Activated naive CD8-positive, alpha-beta T cell treated with anti-CD3 and anti-CD28 coated beads, Interleukin-2, amount 50 U/mL, for 24 hours (primary cell): ENCODE results near the gene PPP4R2.

Source experiments
- ATAC-seq: fragments of 150-1000 bp; cut with Tn5 transposase; one replicate; pipeline ENCODE4 v1.10.0; 2021
- DNase-seq: peaks from one replicate; pipeline ENCODE4 v3.0.0; 2021
- H3K27ac Mint-ChIP-seq: one replicate; pipeline ENCODE4 v1.8.0; 2021; ENCODE audit warnings: mild to moderate bottlenecking, mixed read lengths
- H3K27me3 Mint-ChIP-seq: one replicate; pipeline ENCODE4 v1.8.0; 2021; ENCODE audit warnings: mixed read lengths
- H3K36me3 Mint-ChIP-seq: one replicate; pipeline ENCODE4 v1.8.0; 2021; ENCODE audit warnings: low read depth, mixed read lengths
- H3K4me1 Mint-ChIP-seq: one replicate; pipeline ENCODE4 v1.8.0; 2021; ENCODE audit warnings: mixed read lengths
- H3K4me3 Mint-ChIP-seq: one replicate; pipeline ENCODE4 v1.8.0; 2021; ENCODE audit warnings: mild to moderate bottlenecking, moderate library complexity, mixed read lengths
- H3K9me3 Mint-ChIP-seq: one replicate; pipeline ENCODE4 v1.8.0; 2021; ENCODE audit warnings: mixed read lengths

PPP4R2 gene

GRCh38 chr3:73081140-73081539, 84.5 kb downstream of the PPP4R2 start:
- H3K9me3 Mint-ChIP-seq, result no peaks in the 10 kb centered on the region
- peaks cover 10% of the 10 kb centered on the region for H3K4me1 Mint-ChIP-seq
- no peaks in the 10 kb centered on the region for H3K36me3 Mint-ChIP-seq
- no peak overlapping the region for H3K4me3 Mint-ChIP-seq
- no peak for ATAC-seq
- H3K27ac Mint-ChIP-seq, result no peak overlapping the region
- no peaks in the 10 kb centered on the region for H3K27me3 Mint-ChIP-seq
- DNase-seq, result no peak

- H3K9me3 Mint-ChIP-seq, result no peaks in the 10 kb centered on the region
- ATAC-seq (no peak), DNase-seq (no peak)
- no peaks in the 10 kb centered on the region for H3K27me3 Mint-ChIP-seq
- no peak overlapping the region for H3K27ac Mint-ChIP-seq
- no peak overlapping the region for H3K4me3 Mint-ChIP-seq
- peaks cover 11% of the 10 kb centered on the region for H3K4me1 Mint-ChIP-seq
- H3K36me3 Mint-ChIP-seq, result no peaks in the 10 kb centered on the region
Observed at GRCh38 chr3:73084170-73084569, 87.6 kb downstream of the PPP4R2 start.

GRCh38 chr3:73086071-73086494, 89.5 kb downstream of the PPP4R2 start:
- no peak overlapping the region for H3K4me3 Mint-ChIP-seq

GRCh38 chr3:73094129-73094528, 97.5 kb downstream of the PPP4R2 start:
- Mint-ChIP-seq H3K27ac (peak overlapping the region; percentile 31), H3K27me3 (no peaks in the 10 kb centered on the region), H3K36me3 (no peaks in the 10 kb centered on the region), H3K4me1 (peaks cover 8% of the 10 kb centered on the region), H3K9me3 (no peaks in the 10 kb centered on the region), H3K4me3 (no peak overlapping the region)
- DNase-seq, result no peak
- ATAC-seq, result no peak

More at GRCh38 chr3:73086071-73086494, 89.5 kb downstream of the PPP4R2 start:
- no peak for ATAC-seq
- no peaks in the 10 kb centered on the region for H3K36me3 Mint-ChIP-seq
- no peaks in the 10 kb centered on the region for H3K27me3 Mint-ChIP-seq
- H3K4me1 Mint-ChIP-seq, result peaks cover 6% of the 10 kb centered on the region
- no peak overlapping the region for H3K27ac Mint-ChIP-seq
- peak; percentile 47 for DNase-seq
- no peaks in the 10 kb centered on the region for H3K9me3 Mint-ChIP-seq

GRCh38 chr3:73094951-73095350, 98.3 kb downstream of the PPP4R2 start:
- Mint-ChIP-seq H3K27me3 (no peaks in the 10 kb centered on the region), H3K36me3 (no peaks in the 10 kb centered on the region), H3K9me3 (no peaks in the 10 kb centered on the region), H3K4me1 (peaks cover 8% of the 10 kb centered on the region), H3K27ac (no peak overlapping the region), H3K4me3 (no peak overlapping the region)
- DNase-seq (no peak), ATAC-seq (no peak)

GRCh38 chr3:73096169-73096568, 99.6 kb downstream of the PPP4R2 start:
- Mint-ChIP-seq H3K9me3 (no peaks in the 10 kb centered on the region), H3K27ac (no peak overlapping the region), H3K4me3 (no peak overlapping the region), H3K4me1 (peaks cover 8% of the 10 kb centered on the region), H3K36me3 (no peaks in the 10 kb centered on the region), H3K27me3 (no peaks in the 10 kb centered on the region)
- no peak for ATAC-seq
- DNase-seq, result no peak

- Mint-ChIP-seq H3K4me1 (peaks cover 8% of the 10 kb centered on the region), H3K27ac (no peak overlapping the region), H3K27me3 (no peaks in the 10 kb centered on the region), H3K9me3 (no peaks in the 10 kb centered on the region), H3K36me3 (no peaks in the 10 kb centered on the region), H3K4me3 (no peak overlapping the region)
- DNase-seq (no peak), ATAC-seq (no peak)
Observed at GRCh38 chr3:73098026-73098425, 101.4 kb downstream of the PPP4R2 start.

GRCh38 chr3:73098873-73099272, 102.3 kb downstream of the PPP4R2 start:
- Mint-ChIP-seq H3K36me3 (no peaks in the 10 kb centered on the region), H3K4me1 (peaks cover 8% of the 10 kb centered on the region), H3K27me3 (no peaks in the 10 kb centered on the region), H3K4me3 (no peak overlapping the region), H3K9me3 (no peaks in the 10 kb centered on the region), H3K27ac (no peak overlapping the region)
- DNase-seq (no peak), ATAC-seq (no peak)

GRCh38 chr3:73100741-73101559, 104.3 kb downstream of the PPP4R2 start:
- DNase-seq (peak; percentile 79), ATAC-seq (peak; percentile 81)
- Mint-ChIP-seq H3K4me3 (no peak overlapping the region), H3K4me1 (no peaks in the 10 kb centered on the region), H3K27ac (no peak overlapping the region), H3K9me3 (no peaks in the 10 kb centered on the region), H3K36me3 (no peaks in the 10 kb centered on the region), H3K27me3 (no peaks in the 10 kb centered on the region)

GRCh38 chr3:73101881-73102280, 105.3 kb downstream of the PPP4R2 start:
- Mint-ChIP-seq H3K9me3 (no peaks in the 10 kb centered on the region), H3K36me3 (no peaks in the 10 kb centered on the region), H3K27ac (no peak overlapping the region), H3K4me1 (no peaks in the 10 kb centered on the region), H3K4me3 (no peak overlapping the region), H3K27me3 (no peaks in the 10 kb centered on the region)
- ATAC-seq, result no peak
- DNase-seq, result no peak

- H3K9me3 Mint-ChIP-seq, result no peaks in the 10 kb centered on the region
- no peaks in the 10 kb centered on the region for H3K4me1 Mint-ChIP-seq
- DNase-seq, result no peak
- ATAC-seq, result no peak
- no peaks in the 10 kb centered on the region for H3K36me3 Mint-ChIP-seq
- no peak overlapping the region for H3K27ac Mint-ChIP-seq
- H3K4me3 Mint-ChIP-seq, result no peak overlapping the region
- peaks cover 5% of the 10 kb centered on the region for H3K27me3 Mint-ChIP-seq
Observed at GRCh38 chr3:73107215-73107614, 110.6 kb downstream of the PPP4R2 start.

- no peaks in the 10 kb centered on the region for H3K36me3 Mint-ChIP-seq
- peaks cover 5% of the 10 kb centered on the region for H3K27me3 Mint-ChIP-seq
- no peaks in the 10 kb centered on the region for H3K9me3 Mint-ChIP-seq
- no peak overlapping the region for H3K4me3 Mint-ChIP-seq
- H3K4me1 Mint-ChIP-seq, result no peaks in the 10 kb centered on the region
- H3K27ac Mint-ChIP-seq, result no peak overlapping the region
- DNase-seq, result no peak
- no peak for ATAC-seq
Observed at GRCh38 chr3:73107676-73108187, 111.1 kb downstream of the PPP4R2 start.

- ATAC-seq, result no peak
- no peaks in the 10 kb centered on the region for H3K36me3 Mint-ChIP-seq
- no peak overlapping the region for H3K27ac Mint-ChIP-seq
- peaks cover 9% of the 10 kb centered on the region for H3K27me3 Mint-ChIP-seq
- no peaks in the 10 kb centered on the region for H3K4me1 Mint-ChIP-seq
- H3K4me3 Mint-ChIP-seq, result no peak overlapping the region
- no peaks in the 10 kb centered on the region for H3K9me3 Mint-ChIP-seq
- no peak for DNase-seq
Observed at GRCh38 chr3:73108750-73109149, 112.1 kb downstream of the PPP4R2 start.

GRCh38 chr3:73110530-73110929, 113.9 kb downstream of the PPP4R2 start:
- Mint-ChIP-seq H3K9me3 (no peaks in the 10 kb centered on the region), H3K4me1 (no peaks in the 10 kb centered on the region), H3K27me3 (peaks cover 9% of the 10 kb centered on the region), H3K4me3 (no peak overlapping the region), H3K27ac (no peak overlapping the region), H3K36me3 (no peaks in the 10 kb centered on the region)
- DNase-seq (no peak), ATAC-seq (no peak)

- Mint-ChIP-seq H3K4me1 (no peaks in the 10 kb centered on the region), H3K36me3 (no peaks in the 10 kb centered on the region), H3K27ac (no peak overlapping the region), H3K9me3 (no peaks in the 10 kb centered on the region), H3K27me3 (peaks cover 9% of the 10 kb centered on the region), H3K4me3 (no peak overlapping the region)
- ATAC-seq (no peak), DNase-seq (no peak)
Observed at GRCh38 chr3:73114711-73115110, 118.1 kb downstream of the PPP4R2 start.
